NT2/D1 (cell line): ENCODE data around the gene ACAP2.
"Not testable (repeated sequence)": the region's sequence is repeated elsewhere in the genome, so short reads cannot be mapped to it uniquely, and the experiment has no call there.

Experiments used
- DNase-seq: peaks from one replicate; pipeline ENCODE4 v3.0.0-alpha.2; 2011; ENCODE audit warnings: low read depth, low spot score
- H3K27me3 ChIP-seq: 2 replicates; pipeline ENCODE4 v1.6.0; 2011; ENCODE audit warnings: mild to moderate bottlenecking; ENCODE audit not compliant: insufficient read length, insufficient read depth
- H3K36me3 ChIP-seq: 2 replicates; pipeline ENCODE4 v1.6.1; 2011; ENCODE audit warnings: mild to moderate bottlenecking, low read length, mixed read lengths; ENCODE audit not compliant: insufficient read depth, insufficient read length
- H3K4me1 ChIP-seq: 2 replicates; pipeline ENCODE4 v1.5.1; 2011; ENCODE audit not compliant: insufficient read depth, insufficient read length
- H3K4me3 ChIP-seq: 2 replicates; pipeline ENCODE4 v1.5.1; 2011; ENCODE audit warnings: low read depth; ENCODE audit not compliant: insufficient read length
- H3K9ac ChIP-seq: 2 replicates; pipeline ENCODE4 v1.6.0; 2011; ENCODE audit warnings: low read depth; ENCODE audit not compliant: insufficient read length
- H3K9me3 ChIP-seq: 2 replicates; pipeline ENCODE4 v1.5.1; 2011; ENCODE audit warnings: mild to moderate bottlenecking, low read length; ENCODE audit not compliant: insufficient read depth
- SUZ12 ChIP-seq: IDR thresholded peaks from 2 replicates; pipeline ENCODE4 v1.6.1; 2011; ENCODE audit not compliant: insufficient read length, insufficient read depth; ENCODE audit errors: extremely low read depth
- YY1 ChIP-seq: IDR thresholded peaks from 2 replicates; pipeline ENCODE4 v1.6.1; 2011; ENCODE audit not compliant: insufficient read length, insufficient read depth
- ZNF274 ChIP-seq: IDR thresholded peaks from 2 replicates; pipeline ENCODE4 v1.6.1; 2011; ENCODE audit warnings: mild to moderate bottlenecking, low read depth, low read length

Gene ACAP2

GRCh38 chr3:195466251-195466650 lies 23.4 kb upstream of the ACAP2 start:
- no peaks in the 10 kb centered on the region for H3K4me1 ChIP-seq
- no peak overlapping the region for H3K9ac ChIP-seq
- H3K27me3 ChIP-seq = no peaks in the 10 kb centered on the region
- DNase-seq = no peak
- H3K36me3 ChIP-seq = no peaks in the 10 kb centered on the region
- H3K4me3 ChIP-seq = no peak overlapping the region
- no peak for TF ChIP-seq YY1
- TF ChIP-seq ZNF274 = no peak
- TF ChIP-seq SUZ12 = no peak
- 0 out of 2 replicates have a peak, but pooled peaks cover 4% of the 10 kb centered on the region for H3K9me3 ChIP-seq

GRCh38 chr3:195462922-195463321 lies 20.1 kb upstream of the ACAP2 start:
- not testable (repeated sequence) for H3K36me3 ChIP-seq, H3K4me3 ChIP-seq, H3K9ac ChIP-seq, H3K27me3 ChIP-seq, H3K9me3 ChIP-seq, H3K4me1 ChIP-seq, DNase-seq

- H3K9me3 ChIP-seq = no peaks in the 10 kb centered on the region
- TF ChIP-seq SUZ12 = no peak
- TF ChIP-seq ZNF274 = no peak
- no peak for TF ChIP-seq YY1
- no peak overlapping the region for H3K4me3 ChIP-seq
- no peak overlapping the region for H3K9ac ChIP-seq
- no peaks in the 10 kb centered on the region for H3K4me1 ChIP-seq
- H3K27me3 ChIP-seq = no peaks in the 10 kb centered on the region
- no peaks in the 10 kb centered on the region for H3K36me3 ChIP-seq
- DNase-seq = no peak
Measured at GRCh38 chr3:195462308-195462610, 19.4 kb upstream of the ACAP2 start.

GRCh38 chr3:195461594-195462307 lies 18.9 kb upstream of the ACAP2 start:
- TF ChIP-seq YY1 = no peak
- TF ChIP-seq ZNF274 = no peak
- TF ChIP-seq SUZ12 = no peak
- no peak for DNase-seq
- Histone ChIP-seq H3K27me3 (no peaks in the 10 kb centered on the region), H3K36me3 (no peaks in the 10 kb centered on the region), H3K9me3 (no peaks in the 10 kb centered on the region), H3K4me3 (no peak overlapping the region), H3K9ac (no peak overlapping the region), H3K4me1 (no peaks in the 10 kb centered on the region)

- no peak for DNase-seq
- Histone ChIP-seq H3K27me3 (no peaks in the 10 kb centered on the region), H3K9ac (no peak overlapping the region), H3K4me1 (no peaks in the 10 kb centered on the region), H3K36me3 (no peaks in the 10 kb centered on the region), H3K9me3 (no peaks in the 10 kb centered on the region), H3K4me3 (no peak overlapping the region)
- TF ChIP-seq YY1 (no peak), ZNF274 (no peak), SUZ12 (no peak)
Measured at GRCh38 chr3:195460091-195460713, 17.4 kb upstream of the ACAP2 start.

- Histone ChIP-seq H3K27me3 (no peaks in the 10 kb centered on the region), H3K9me3 (no peaks in the 10 kb centered on the region), H3K4me3 (no peak overlapping the region), H3K9ac (no peak overlapping the region), H3K36me3 (no peaks in the 10 kb centered on the region), H3K4me1 (no peaks in the 10 kb centered on the region)
- no peak for TF ChIP-seq ZNF274
- no peak for TF ChIP-seq SUZ12
- no peak for TF ChIP-seq YY1
- DNase-seq = no peak
Measured at GRCh38 chr3:195458316-195458717, 15.5 kb upstream of the ACAP2 start.

- no peak for DNase-seq
- H3K4me1 ChIP-seq = no peaks in the 10 kb centered on the region
Measured at GRCh38 chr3:195455789-195456188, 13.0 kb upstream of the ACAP2 start.

GRCh38 chr3:195453236-195453635 lies 10.4 kb upstream of the ACAP2 start:
- no peak for DNase-seq
- no peak overlapping the region for H3K4me3 ChIP-seq
- no peak for TF ChIP-seq SUZ12
- no peak for TF ChIP-seq ZNF274
- no peak for TF ChIP-seq YY1
- no peak overlapping the region for H3K9ac ChIP-seq
- H3K9me3 ChIP-seq = no peaks in the 10 kb centered on the region
- H3K36me3 ChIP-seq = no peaks in the 10 kb centered on the region
- H3K27me3 ChIP-seq = no peaks in the 10 kb centered on the region
- H3K4me1 ChIP-seq = no peaks in the 10 kb centered on the region

More at GRCh38 chr3:195455789-195456188, 13.0 kb upstream of the ACAP2 start:
- no peaks in the 10 kb centered on the region for H3K9me3 ChIP-seq
- no peak for TF ChIP-seq SUZ12
- no peak for TF ChIP-seq ZNF274
- no peak for TF ChIP-seq YY1
- H3K27me3 ChIP-seq = no peaks in the 10 kb centered on the region
- H3K9ac ChIP-seq = no peak overlapping the region
- no peak overlapping the region for H3K4me3 ChIP-seq
- H3K36me3 ChIP-seq = no peaks in the 10 kb centered on the region
